Naive thymus-derived CD4-positive, alpha-beta T cell (primary cell): ENCODE measurements around the gene SRRM2. TPM values are rescaled to one million over a fixed set of nuclear protein-coding genes. Genes with fewer than 3 reads are reported as not detected.

ENCODE experiments used
- ATAC-seq: fragments of 150-1000 bp; cut with Tn5 transposase; 2 replicates; pipeline ENCODE4 v1.10.0; 2021; ENCODE audit warnings: mild to moderate bottlenecking, moderate library complexity
- CTCF ChIA-PET: fragments of 350-600 bp; sonication (Branson Sonifier 250); formaldehyde crosslinking; loops from one replicate; lab custom pipeline; 2021; ENCODE audit warnings: antibody characterized with exemption; lab: Charles Lee
- POLR2A ChIA-PET: fragments of 350-600 bp; sonication (Branson Sonifier 250); formaldehyde crosslinking; loops from one replicate; lab custom pipeline; 2021; ENCODE audit warnings: antibody characterized with exemption, inconsistent platforms; lab: Charles Lee
- DNase-seq, 9 donors: peaks; one replicate each; pipeline versions ENCODE4 v3.0.0 to v3.0.0-alpha.2; 2020 to 2022; ENCODE audit warnings: mixed read lengths in 1 of 9
- H3K27ac ChIP-seq: one replicate; pipeline ENCODE4 v1.7.0; 2013; ENCODE audit warnings: mild to moderate bottlenecking, low read depth, low read length, moderate library complexity
- H3K27me3 ChIP-seq, 2 donors: one replicate each; pipeline ENCODE4 v1.7.0; 2013; ENCODE audit warnings: low read length in 2 of 2, mild to moderate bottlenecking in 2 of 2, moderate library complexity in 2 of 2; ENCODE audit not compliant: control insufficient read depth in 2 of 2, insufficient read depth in 2 of 2
- H3K36me3 ChIP-seq, 3 experiments: 1 replicate in 2 of 3; 2 replicates in 1 of 3; pipeline ENCODE4 v1.7.0; 2013; ENCODE audit warnings: low read length in 3 of 3, mild to moderate bottlenecking in 3 of 3, moderate library complexity in 1 of 3; ENCODE audit not compliant: insufficient read depth in 3 of 3, control insufficient read depth in 2 of 3
- H3K4me1 ChIP-seq, 2 donors: one replicate each; pipeline ENCODE4 v1.7.0; 2013; ENCODE audit warnings: low read length in 2 of 2, mild to moderate bottlenecking in 2 of 2, moderate library complexity in 1 of 2; ENCODE audit not compliant: control insufficient read depth in 2 of 2, insufficient read depth in 2 of 2
- H3K4me3 ChIP-seq: 2 replicates; pipeline ENCODE4 v1.7.0; 2013; ENCODE audit warnings: mild to moderate bottlenecking, low read length
- H3K9me3 ChIP-seq, 3 experiments: 1 replicate in 2 of 3; 2 replicates in 1 of 3; pipeline ENCODE4 v1.7.0; 2013; ENCODE audit warnings: low read length in 3 of 3; ENCODE audit not compliant: control insufficient read depth in 2 of 3
- H3K27ac Mint-ChIP-seq, 9 donors: one replicate each; pipeline ENCODE4 v1.8.0; 2020 to 2022; ENCODE audit warnings: mixed read lengths in 9 of 9, mild to moderate bottlenecking in 8 of 9, moderate library complexity in 5 of 9, inconsistent platforms in 2 of 9
- H3K27me3 Mint-ChIP-seq, 5 donors: one replicate each; pipeline ENCODE4 v1.8.0; 2021 to 2022; ENCODE audit warnings: mixed read lengths in 5 of 5, mild to moderate bottlenecking in 1 of 5
- H3K36me3 Mint-ChIP-seq, 5 donors: one replicate each; pipeline ENCODE4 v1.8.0; 2020 to 2022; ENCODE audit warnings: mixed read lengths in 5 of 5, mild to moderate bottlenecking in 3 of 5, inconsistent platforms in 1 of 5
- H3K4me1 Mint-ChIP-seq, 7 donors: one replicate each; pipeline ENCODE4 v1.8.0; 2020 to 2022; ENCODE audit warnings: mixed read lengths in 7 of 7, mild to moderate bottlenecking in 3 of 7, inconsistent platforms in 1 of 7
- H3K4me3 Mint-ChIP-seq, 10 donors: one replicate each; pipeline ENCODE4 v1.8.0; 2020 to 2022; ENCODE audit warnings: mild to moderate bottlenecking in 10 of 10, mixed read lengths in 10 of 10, moderate library complexity in 6 of 10, inconsistent platforms in 2 of 10
- H3K9me3 Mint-ChIP-seq, 11 donors: one replicate each; pipeline ENCODE4 v1.8.0; 2020 to 2022; ENCODE audit warnings: mixed read lengths in 11 of 11, mild to moderate bottlenecking in 4 of 11, inconsistent platforms in 1 of 11, moderate library complexity in 1 of 11
- intact Hi-C, 2 donors: fragments of 100-400 bp; cut with micrococcal nuclease; formaldehyde crosslinking; loops; one replicate each; pipeline ENCODE4 v1.15.1; 2023
- polyA plus RNA-seq, 2 donors: library from polyadenylated mRNA; unstranded; fragments of 300-500 nt; fragmentation: Illumina TruSeq; gene quantifications; one replicate each; pipeline ENCODE4 v1.2.3, GENCODE V29; 2021
- total RNA-seq, 6 experiments: library from RNA in 5 of 6; stranded (reverse) in 5 of 6; gene quantifications; 1 replicate in 5 of 6; 2 replicates in 1 of 6; pipeline ENCODE4 v1.2.3 and lab custom pipeline; 2021 to 2026

SRRM2 gene
- total and polyA plus RNA-seq, 7 experiments from 2014 or later, result 52.1 to 1,259 (median 1,016) TPM

DNA sequence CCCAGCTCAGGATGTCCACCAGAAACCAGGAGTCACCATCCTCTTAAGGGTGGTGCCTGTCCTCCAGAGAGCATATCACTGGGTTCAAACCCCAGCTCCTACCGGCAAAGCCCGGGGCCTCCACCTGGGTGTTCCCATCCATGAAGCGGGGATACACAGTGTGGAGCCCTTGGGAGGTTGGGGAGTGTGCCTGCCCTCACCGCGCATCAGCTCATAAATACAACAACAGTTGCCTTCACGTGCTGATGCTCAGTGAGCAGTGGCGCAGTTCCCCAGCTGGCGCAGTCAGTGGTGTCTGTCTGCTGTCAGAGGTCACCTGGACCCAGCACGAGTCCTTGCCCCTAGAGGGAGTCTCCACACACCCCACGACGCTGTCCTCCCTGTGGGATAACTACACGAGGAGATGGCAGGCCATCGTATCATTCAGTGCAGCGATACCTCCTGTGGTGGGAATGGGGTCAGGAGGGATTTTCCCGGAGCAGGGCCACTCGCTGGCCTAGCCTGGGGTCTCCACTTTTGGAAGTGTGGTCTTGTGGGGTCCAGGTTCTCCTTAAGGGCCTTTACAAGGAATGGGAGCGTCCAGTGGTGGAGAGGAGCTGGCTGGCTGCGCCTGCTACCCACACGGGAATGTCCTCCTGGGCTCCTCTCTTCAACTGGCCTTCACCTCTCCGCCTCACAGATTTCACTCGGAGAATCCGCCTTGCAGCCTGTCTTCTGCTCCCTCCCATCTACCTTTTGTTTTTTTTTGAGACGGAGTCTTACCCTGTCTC lies 26.9 kb downstream of the SRRM2 start:
- CTCF ChIA-PET, result no interaction called here
- H3K4me1 ChIP-seq, result peaks cover 19 to 24% of the 10 kb centered on the region in 2 donors
- POLR2A ChIA-PET, result interaction anchor here (0.9 to 3.2 kb wide), 6 partner anchors 27 to 624 kb away, joined by 3 to 66 read pairs (median 4); partner anchors contain the start of genes ATP6V0C, FLYWCH2, SRRM2 and TRAF7
- DNase-seq (peak in 1 of 9 donors; percentile 7), ATAC-seq (no peak)
- Mint-ChIP-seq H3K36me3 (peaks cover 0 to 2% (median 0%) of the 10 kb centered on the region in 5 donors), H3K9me3 (no peaks in the 10 kb centered on the region), H3K27me3 (peaks cover 0 to 3% (median 0%) of the 10 kb centered on the region in 5 donors), H3K4me1 (peaks cover 14 to 40% (median 34%) of the 10 kb centered on the region in 7 donors), H3K4me3 (peak overlapping the region in 9 of 10 donors; percentile 10 to 97 (median 95)), H3K27ac (peak overlapping the region; percentile 49 to 99 (median 98))
- no peaks in the 10 kb centered on the region for H3K9me3 ChIP-seq
- H3K27me3 ChIP-seq, result no peaks in the 10 kb centered on the region
- no peak overlapping the region for H3K4me3 ChIP-seq
- H3K27ac ChIP-seq, result peak overlapping the region; percentile 99
- peaks cover 0 to 19% (median 0%) of the 10 kb centered on the region in 3 experiments for H3K36me3 ChIP-seq
- intact Hi-C loops, result loop anchor here (5.0 to 10.0 kb wide), 5 partner anchors 88 to 622 kb away; partner anchors contain the start of genes FLYWCH2 (in 1 of the 2), RNPS1 (in 1 of the 2), TRAF7 (in 1 of the 2) and ZNF213 (in 1 of the 2)

DNA sequence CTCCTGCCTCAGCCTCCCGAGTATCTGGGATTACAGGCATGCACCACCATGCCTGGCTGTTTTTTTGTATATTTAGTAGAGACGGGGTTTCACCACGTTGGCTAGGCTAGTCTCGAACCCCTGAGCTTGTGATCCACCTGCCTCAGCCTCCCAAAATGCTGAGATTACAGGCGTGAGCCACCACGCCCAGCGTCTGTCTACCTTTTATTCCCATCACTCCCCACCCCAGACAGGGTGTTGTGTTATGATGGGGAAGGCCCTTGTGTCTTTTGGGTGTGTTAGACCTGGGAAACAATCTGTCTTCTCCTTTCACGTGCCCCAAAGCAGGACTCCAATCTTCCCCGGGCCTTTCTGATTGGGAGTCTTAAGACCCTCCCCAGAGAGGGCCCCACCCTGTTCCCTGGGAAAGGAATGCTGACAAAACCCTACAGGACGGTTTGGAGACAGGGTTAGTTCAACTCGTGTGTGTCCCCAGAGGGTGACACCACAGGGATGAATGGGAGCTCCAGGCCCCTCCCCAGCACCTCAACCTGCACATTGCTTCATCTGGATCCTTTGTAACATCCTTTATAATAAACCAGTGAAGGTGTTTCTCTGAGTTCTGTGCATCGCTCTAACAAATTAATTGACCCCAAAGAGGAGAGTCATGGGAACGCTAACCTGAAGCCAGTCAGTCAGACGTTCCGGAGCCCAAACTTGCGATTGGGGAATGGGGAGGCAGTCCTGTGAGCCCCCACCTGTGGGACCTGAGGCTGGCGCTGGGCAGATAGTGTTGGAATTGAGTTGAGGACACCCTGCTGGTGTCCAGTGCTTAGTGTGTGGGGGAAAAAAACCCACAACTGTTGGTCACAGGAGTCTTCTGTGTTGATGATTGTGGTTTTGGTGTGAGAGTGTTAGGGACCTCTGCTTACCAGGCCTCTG lies 27.8 kb downstream of the SRRM2 start:
- peaks cover 14 to 39% (median 27%) of the 10 kb centered on the region in 7 donors for H3K4me1 Mint-ChIP-seq
- ATAC-seq (no peak), DNase-seq (peak in 1 of 9 donors; percentile 6)
- peaks cover 0 to 11% (median 0%) of the 10 kb centered on the region in 3 experiments for H3K36me3 ChIP-seq
- peak overlapping the region in 8 of 10 donors; percentile 10 to 58 (median 40) for H3K4me3 Mint-ChIP-seq
- H3K27me3 Mint-ChIP-seq, result peaks cover 0 to 8% (median 0%) of the 10 kb centered on the region in 5 donors
- peaks cover 0 to 2% (median 0%) of the 10 kb centered on the region in 5 donors for H3K36me3 Mint-ChIP-seq
- H3K9me3 Mint-ChIP-seq, result no peaks in the 10 kb centered on the region
- ChIA-PET CTCF (no interaction called here), POLR2A (interaction anchor here (1.5 to 3.2 kb wide), 2 partner anchors 28 to 101 kb away, joined by 3 to 66 read pairs; partner anchors contain the start of gene SRRM2)
- no peaks in the 10 kb centered on the region for H3K9me3 ChIP-seq
- H3K4me3 ChIP-seq, result no peak overlapping the region
- peak overlapping the region; percentile 29 for H3K27ac ChIP-seq
- intact Hi-C loops, result loop anchor here (5.0 to 10.0 kb wide), 5 partner anchors 87 to 623 kb away; partner anchors contain the start of genes FLYWCH2 (in 1 of the 2), RNPS1 (in 1 of the 2), TRAF7 (in 1 of the 2) and ZNF213 (in 1 of the 2)
- H3K27me3 ChIP-seq, result no peaks in the 10 kb centered on the region
- H3K27ac Mint-ChIP-seq, result peak overlapping the region in 8 of 9 donors; percentile 36 to 99 (median 64)
- peaks cover 19 to 24% of the 10 kb centered on the region in 2 donors for H3K4me1 ChIP-seq

- peak in 1 of 9 donors; percentile 4 for DNase-seq
- ATAC-seq, result no peak
- CTCF ChIA-PET, result no interaction called here
- H3K4me1 Mint-ChIP-seq, result peaks cover 7 to 30% (median 22%) of the 10 kb centered on the region in 7 donors
- no peak overlapping the region for H3K4me3 ChIP-seq
- H3K9me3 Mint-ChIP-seq, result no peaks in the 10 kb centered on the region
- no peak overlapping the region for H3K27ac ChIP-seq
- H3K36me3 ChIP-seq, result peaks cover 0 to under 1% (median 0%) of the 10 kb centered on the region in 3 experiments
- H3K4me3 Mint-ChIP-seq, result no peak overlapping the region
- POLR2A ChIA-PET, result interaction anchor here (2.3 kb wide), 1 partner anchor 29 kb away, joined by 8 read pairs; the partner anchor contains the start of gene SRRM2
- H3K9me3 ChIP-seq, result no peaks in the 10 kb centered on the region
- no peak overlapping the region for H3K27ac Mint-ChIP-seq
- peaks cover 0 to 19% (median 0%) of the 10 kb centered on the region in 5 donors for H3K27me3 Mint-ChIP-seq
- H3K36me3 Mint-ChIP-seq, result peaks cover 0 to 2% (median 0%) of the 10 kb centered on the region in 5 donors
- peaks cover 16% of the 10 kb centered on the region in 2 donors for H3K4me1 ChIP-seq
- H3K27me3 ChIP-seq, result no peaks in the 10 kb centered on the region
- intact Hi-C loops, result no loop called here
Measured at GRCh38 chr16:2782583-2783351, 30.3 kb downstream of the SRRM2 start.

- ChIA-PET CTCF (no interaction called here), POLR2A (interaction anchor here (0.6 to 2.3 kb wide), 4 partner anchors 12 to 91 kb away, joined by 3 to 8 read pairs (median 4); partner anchors contain the start of gene SRRM2)
- Histone ChIP-seq H3K27me3 (no peaks in the 10 kb centered on the region), H3K27ac (no peak overlapping the region), H3K4me3 (no peak overlapping the region), H3K4me1 (peaks cover 9 to 10% of the 10 kb centered on the region in 2 donors), H3K36me3 (no peaks in the 10 kb centered on the region), H3K9me3 (no peaks in the 10 kb centered on the region)
- Mint-ChIP-seq H3K9me3 (no peaks in the 10 kb centered on the region), H3K27me3 (peaks cover 0 to 19% (median 0%) of the 10 kb centered on the region in 5 donors), H3K4me1 (peaks cover 0 to 20% (median 12%) of the 10 kb centered on the region in 7 donors), H3K4me3 (peak overlapping the region in 9 of 10 donors; percentile 12 to 89 (median 52)), H3K27ac (peak overlapping the region in 1 of 9 donors; percentile 43), H3K36me3 (no peaks in the 10 kb centered on the region)
- DNase-seq (peak in 1 of 9 donors; percentile 5), ATAC-seq (no peak)
- intact Hi-C loops, result loop anchor here in 1 of 2 donors (2.0 kb wide), 1 partner anchor 63 kb away; the partner anchor contains the start of gene PRSS27
Measured at GRCh38 chr16:2783581-2784357, 31.3 kb downstream of the SRRM2 start.
